K562 (cell line): ENCODE measurements around the gene NAA10. TPM values are rescaled to one million over a fixed set of nuclear protein-coding genes. Genes with fewer than 3 reads are reported as not detected.

Source experiments
- ATAC-seq: fragments of 200-7000 bp; cut with Tn5 transposase; 3 replicates; pipeline ENCODE4 v1.9.1; 2020; ENCODE audit warnings: moderate library complexity
- BruUV-seq: library from RNA; stranded (reverse); fragments of 400-500 nt; replicated peaks from 2 replicates; lab custom pipeline; 2021; lab: Mats Ljungman, UMichigan
- CTCF ChIA-PET: fragments of 300-600 bp; formaldehyde crosslinking; extraction: SDS; loops from one replicate; lab custom pipeline; 2021; ENCODE audit warnings: low intra/inter-chr PET ratio; lab: Yijun Ruan, JAX
- POLR2A ChIA-PET: fragments of 300-600, 350-650 bp; sonication (Branson Sonifier 250); formaldehyde crosslinking; extraction: SDS; loops from one replicate; lab custom pipeline; 2021; ENCODE audit warnings: antibody characterized with exemption, inconsistent platforms; lab: Yijun Ruan, JAX
- DNase-seq, 4 experiments: peaks; one replicate each; pipeline versions ENCODE4 v3.0.0 to v3.0.0-alpha.2; 2011 to 2018; ENCODE audit warnings: low spot score in 3 of 4, mixed read lengths in 3 of 4; ENCODE audit errors: extremely low read depth in 1 of 4
- FAIRE-seq: peaks from 2 replicates; lab custom pipeline; 2011; peaks lifted over from hg19 to GRCh38; lab: Jason Lieb, UNC
- H2AFZ ChIP-seq: 2 replicates; pipeline ENCODE4 v1.6.0; 2011; ENCODE audit warnings: low read depth, low read length, control low read depth, inconsistent platforms
- H3K27ac ChIP-seq: fragments of 200-600 bp; 3 replicates; pipeline ENCODE4 v1.8.0; 2011; ENCODE audit warnings: low read depth, mild to moderate bottlenecking, control low read depth, inconsistent platforms, low read length, moderate library complexity, mixed read lengths; ENCODE audit errors: extremely low read depth
- H3K27me3 ChIP-seq, 2 experiments: fragments of 300-600 bp in 1 of 2; 2 replicates in 1 of 2; 3 replicates in 1 of 2; pipeline versions ENCODE4 v1.6.0 to v1.8.0; 2011; ENCODE audit warnings: inconsistent platforms in 2 of 2, low read length in 2 of 2, mild to moderate bottlenecking in 1 of 2, mixed read lengths in 1 of 2, moderate library complexity in 1 of 2; ENCODE audit not compliant: control insufficient read depth in 2 of 2, insufficient read depth in 2 of 2
- H3K36me3 ChIP-seq: fragments of 300-600 bp; 3 replicates; pipeline ENCODE4 v1.8.0; 2011; ENCODE audit warnings: mild to moderate bottlenecking, low read length, inconsistent platforms; ENCODE audit not compliant: control insufficient read depth, insufficient read depth
- H3K4me1 ChIP-seq, 2 experiments: fragments of 200-600 bp in 1 of 2; replicated peaks in 1 of 2; 2 replicates in 1 of 2; 3 replicates in 1 of 2; pipeline versions ENCODE4 v1.5.1 to v1.8.0; 2011; ENCODE audit warnings: inconsistent platforms in 2 of 2, low read length in 2 of 2, mild to moderate bottlenecking in 1 of 2, mixed read lengths in 1 of 2, moderate library complexity in 1 of 2; ENCODE audit not compliant: control insufficient read depth in 2 of 2, insufficient read depth in 2 of 2
- H3K4me2 ChIP-seq: 2 replicates; pipeline ENCODE4 v1.6.1; 2011; ENCODE audit warnings: low read length, control low read depth, inconsistent platforms, mixed read lengths; ENCODE audit not compliant: insufficient read depth
- H3K4me3 ChIP-seq: fragments of 200-600 bp; sonication (generic), shearing (Covaris generic); 2 replicates; pipeline ENCODE4 v1.5.1; 2016; ENCODE audit warnings: control low read depth, inconsistent platforms
- H3K79me2 ChIP-seq: fragments of 200-600 bp; 3 replicates; pipeline ENCODE4 v1.8.0; 2011; ENCODE audit warnings: low read length, inconsistent platforms; ENCODE audit not compliant: control insufficient read depth, insufficient read depth
- H3K9ac ChIP-seq, 2 experiments: 2 replicates each; pipeline versions ENCODE4 v1.6.0 to v1.6.1; 2011; ENCODE audit warnings: low read depth in 2 of 2, low read length in 2 of 2, control low read depth in 1 of 2, inconsistent platforms in 1 of 2, mild to moderate bottlenecking in 1 of 2, mixed read lengths in 1 of 2; ENCODE audit not compliant: insufficient read depth in 1 of 2
- H3K9me1 ChIP-seq: one replicate; pipeline ENCODE4 v1.6.0; 2011; ENCODE audit warnings: inconsistent platforms, mild to moderate bottlenecking, low read length, moderate library complexity; ENCODE audit not compliant: control insufficient read depth, insufficient read depth
- H3K9me3 ChIP-seq: replicated peaks from 2 replicates; pipeline ENCODE4 v1.5.1; 2011; ENCODE audit warnings: low read depth, low read length, inconsistent platforms; ENCODE audit not compliant: control insufficient read depth, insufficient read depth
- H4K20me1 ChIP-seq: replicated peaks from 2 replicates; pipeline ENCODE4 v1.6.1; 2011; ENCODE audit warnings: low read length, inconsistent platforms, mixed read lengths; ENCODE audit not compliant: control insufficient read depth, insufficient read depth
- GABPB1 ChIP-seq: sonication (generic); formaldehyde crosslinking; IDR thresholded peaks from 2 replicates; pipeline ENCODE4 v1.8.0; 2022; ENCODE audit warnings: mild to moderate bottlenecking, missing genetic modification reagents
- GTF2A2 ChIP-seq: IDR thresholded peaks from 2 replicates; pipeline ENCODE4 v1.6.1; 2016; ENCODE audit warnings: mild to moderate bottlenecking, missing genetic modification characterization, missing compliant biosample characterization
- GTF2F1 ChIP-seq: IDR thresholded peaks from 2 replicates; pipeline ENCODE4 v1.6.1; 2011; ENCODE audit warnings: low read depth, low read length, improper control_type of control experiment
- LEF1 ChIP-seq: fragments of 450-650 bp; IDR thresholded peaks from 2 replicates; pipeline ENCODE4 v1.6.1; 2016; ENCODE audit warnings: mild to moderate bottlenecking
- NFRKB ChIP-seq: fragments of 450-650 bp; IDR thresholded peaks from 2 replicates; pipeline ENCODE4 v1.6.1; 2016; ENCODE audit warnings: low read depth
- ZKSCAN8 ChIP-seq: fragments of 200-800 bp; sonication (Bioruptor generic); IDR thresholded peaks from 2 replicates; pipeline ENCODE4 v1.6.1; 2016; ENCODE audit warnings: missing genetic modification characterization, missing compliant biosample characterization
- ZNF24 ChIP-seq: fragments of 450-650 bp; IDR thresholded peaks from 2 replicates; pipeline ENCODE4 v1.6.1; 2016
- ZNF785 ChIP-seq: fragments of 250-450 bp; sonication (Bioruptor Pico); IDR thresholded peaks from 2 replicates; pipeline ENCODE4 v1.4.0; 2020; ENCODE audit warnings: mild to moderate bottlenecking
- WGBS: fragments of 100-300 bp; shearing (Covaris generic); methylation state at CpG from one replicate; pipeline ENCODE4 v1.1.6; 2016; ENCODE audit warnings: low coverage, mixed read lengths; ENCODE audit not compliant: insufficient coverage; ENCODE audit errors: missing lambda C conversion rate; 5-methylcytosine and 5-hydroxymethylcytosine counted together
- in situ Hi-C: fragments of 300-500 bp; cut with MboI; formaldehyde crosslinking; loops from 4 replicates; pipeline ENCODE4 v1.15.0; 2018; ENCODE audit warnings: inconsistent platforms, mixed read lengths
- intact Hi-C: fragments of 100-400 bp; cut with micrococcal nuclease; formaldehyde crosslinking; loops from 2 replicates; pipeline ENCODE4 v1.14.2; 2022
- polyA plus RNA-seq, 8 experiments: library from polyadenylated mRNA; depleted of rRNA in 4 of 8; stranded (reverse) in 5 of 8; unstranded in 3 of 8; fragments of >200 nt; fragmentation: Nextera tagmentation in 2 of 8; fragmentation: Illumina TruSeq in 1 of 8; extraction: Ambion mirVana in 2 of 8; extraction: Trizol in 1 of 8; gene quantifications; 2 replicates each; pipeline versions ENCODE4 v1.2.1 to v1.2.3, GENCODE V29; 2011 to 2014; ENCODE audit warnings: inconsistent platforms in 1 of 8, missing spikeins in 1 of 8
- total RNA-seq, 7 experiments: library from RNA; depleted of rRNA in 6 of 7; stranded (reverse); fragments of >200 nt in 6 of 7; fragmentation: Illumina TruSeq in 2 of 7; extraction: Trizol in 2 of 7; gene quantifications; 2 replicates each; pipeline versions ENCODE4 v1.2.1 to v1.2.3, GENCODE V29; 2011 to 2021; ENCODE audit warnings: low replicate concordance in 1 of 7
- TF ChIP-seq, protein P1 (sequence below): IDR thresholded peaks from 2 replicates; pipeline ENCODE4 v1.6.1; 2011; ENCODE audit not compliant: insufficient read length; ENCODE audit errors: extremely low read depth
- TF ChIP-seq, protein P2 (sequence below): fragments of 250-450 bp; sonication (Bioruptor Pico); IDR thresholded peaks from 2 replicates; pipeline ENCODE4 v1.8.0; 2021; ENCODE audit warnings: moderate library complexity, mild to moderate bottlenecking, inconsistent platforms

NAA10 gene
- total and polyA plus RNA-seq, 9 of the 15 experiments (the other 6 are each of a cell fraction or from before 2014, with no cell fraction given) = 11.1 to 250 (median 134) TPM

DNA sequence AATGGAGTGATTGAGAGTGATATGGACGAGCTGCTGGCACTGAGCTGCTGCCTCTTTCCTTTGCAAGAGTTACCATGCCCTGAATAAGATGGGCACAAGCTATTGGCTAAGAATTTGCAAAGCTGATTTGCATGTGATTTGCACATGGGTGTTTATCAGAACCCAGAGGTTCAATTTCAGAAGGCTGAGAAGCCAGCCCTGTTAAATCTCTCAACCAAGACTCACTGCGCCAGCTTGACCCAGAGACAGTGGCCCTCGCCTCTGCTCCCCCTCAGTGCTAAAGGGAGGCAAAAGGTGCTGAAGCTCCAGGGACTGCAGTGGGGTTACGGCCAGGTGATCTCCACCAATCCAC lies 9.5 kb downstream of the NAA10 start:
- Histone ChIP-seq H3K4me2 (peak overlapping the region; percentile 97), H4K20me1 (no peaks in the 10 kb centered on the region)
- in situ Hi-C loops = no loop called here
- POLR2A ChIA-PET = interaction anchor here (0.7 to 2.3 kb wide), 17 partner anchors 8 to 131 kb away, joined by 3 to 9 read pairs (median 4); partner anchors contain the start of genes IDH3G, NAA10, RENBP and SSR4
- TF ChIP-seq ZKSCAN8 (CRISPR knock-in tag) (peak; percentile 13; the same call in 1 of the 2 replicates), LEF1 (no peak), GTF2F1 (peak; percentile 97), ZNF24 (no peak), ZNF785 (CRISPR knock-in tag) (no peak), NFRKB (no peak), GTF2A2 (peak; percentile 62; the same call in 1 of the 2 replicates), GABPB1 (peak; percentile 28; the same call in 1 of the 2 replicates)
- TF ChIP-seq, protein P1, sequence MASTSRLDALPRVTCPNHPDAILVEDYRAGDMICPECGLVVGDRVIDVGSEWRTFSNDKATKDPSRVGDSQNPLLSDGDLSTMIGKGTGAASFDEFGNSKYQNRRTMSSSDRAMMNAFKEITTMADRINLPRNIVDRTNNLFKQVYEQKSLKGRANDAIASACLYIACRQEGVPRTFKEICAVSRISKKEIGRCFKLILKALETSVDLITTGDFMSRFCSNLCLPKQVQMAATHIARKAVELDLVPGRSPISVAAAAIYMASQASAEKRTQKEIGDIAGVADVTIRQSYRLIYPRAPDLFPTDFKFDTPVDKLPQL = peak; percentile 98
- TF ChIP-seq, protein P2, sequence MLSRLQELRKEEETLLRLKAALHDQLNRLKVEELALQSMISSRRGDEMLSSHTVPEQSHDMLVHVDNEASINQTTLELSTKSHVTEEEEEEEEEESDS (CRISPR knock-in tag) = peak; percentile 64; the same call in 1 of the 2 replicates
- TF ChIP-seq, all 486 proteins: peak for 6
- Histone ChIP-seq H3K4me3 (peak overlapping the region; percentile 58), H3K9me1 (no peaks in the 10 kb centered on the region), H3K27me3 (no peaks in the 10 kb centered on the region), H2AFZ (peak overlapping the region; percentile 74), H3K4me1 (peaks cover 27 to 65% of the 10 kb centered on the region in 2 experiments; a peak in 4 of 5 replicates), H3K79me2 (peaks cover 47% of the 10 kb centered on the region), H3K36me3 (peaks cover 24% of the 10 kb centered on the region), H3K9me3 (no peaks in the 10 kb centered on the region), H3K27ac (peak overlapping the region; percentile 98), H3K9ac (peak overlapping the region; percentile 93 to 96)
- DNase-seq (no peak), FAIRE-seq (peak; percentile 60), ATAC-seq (no peak)
- intact Hi-C loops = loop anchor here (5.0 kb wide), 1 partner anchor 158 kb away; no protein-coding TSS in a partner anchor
- CTCF ChIA-PET = interaction anchor here (1.3 kb wide), 1 partner anchor 22 kb away, joined by 3 read pairs; no protein-coding TSS in a partner anchor
- BruUV-seq = TSS peak; percentile 40
- WGBS = 34% methylated on average over 4 of the region's 4 CpGs
